Measurements from ENCODE around the gene ERCC5. TPM values are rescaled to one million over a fixed set of nuclear protein-coding genes. Genes with fewer than 3 reads are reported as not detected.

Gene ERCC5
- polyA plus RNA-seq, 1 donor = 66.9 TPM

GRCh38 chr13:102905905-102906771, 60.3 kb downstream of the ERCC5 start:
- H3K4me1 ChIP-seq (ENCODE audit: control insufficient read depth, insufficient read depth, low read length) = peaks cover 22% of the 10 kb centered on the region
- H3K27ac ChIP-seq (ENCODE audit: low read length) = no peak overlapping the region
- no peak overlapping the region for H3K4me3 ChIP-seq (ENCODE audit: low read length)
- no peaks in the 10 kb centered on the region for H3K27me3 ChIP-seq (ENCODE audit: control insufficient read depth, insufficient read depth, low read length)
- no peak for DNase-seq
- WGBS (ENCODE audit: insufficient coverage, low lambda C conversion rate) = no CpG with 5 or more reads among the region's 7 CpGs
- H3K9me3 ChIP-seq (ENCODE audit: control insufficient read depth, low read depth, low read length) = no peaks in the 10 kb centered on the region
- no peaks in the 10 kb centered on the region for H3K36me3 ChIP-seq (ENCODE audit: control insufficient read depth, insufficient read depth, low read length)

DNA sequence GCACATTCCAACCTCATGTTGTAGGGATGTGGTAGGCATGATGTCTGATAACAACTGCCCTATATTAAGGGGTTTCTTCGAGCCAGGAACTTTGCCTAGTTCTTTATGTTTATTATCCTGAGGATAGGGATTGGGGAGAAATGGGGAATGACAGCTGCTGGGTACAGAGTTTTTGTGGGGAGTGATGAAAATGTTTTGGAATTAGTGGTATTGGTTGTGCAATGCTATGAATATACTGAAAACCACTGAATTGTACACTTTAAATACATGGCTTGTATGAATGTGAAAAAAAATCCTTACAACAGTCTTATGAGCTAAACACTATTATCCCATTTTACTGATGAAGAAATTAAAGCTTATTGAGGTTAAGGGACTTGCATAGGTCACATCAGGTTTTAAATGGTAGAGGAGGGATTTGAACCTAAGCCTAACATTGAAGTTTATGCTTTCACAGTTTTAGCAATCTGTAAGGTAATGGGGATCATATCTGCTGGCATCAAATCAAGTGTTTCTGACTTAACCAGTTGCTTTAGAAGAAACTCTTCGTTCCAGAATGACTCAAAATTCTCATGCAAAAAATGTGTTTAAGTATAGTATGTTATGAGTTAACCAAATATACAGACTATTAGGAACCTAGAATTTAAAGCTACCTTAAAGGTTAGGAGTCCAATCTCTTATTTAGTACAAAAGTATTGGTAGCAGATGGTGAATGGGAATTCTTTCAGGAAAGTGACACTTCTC, 61.4 kb downstream of the ERCC5 start:
- Histone ChIP-seq H3K4me1 (ENCODE audit: control insufficient read depth, insufficient read depth, low read length) (peaks cover 15% of the 10 kb centered on the region), H3K27ac (ENCODE audit: low read length) (no peak overlapping the region), H3K36me3 (ENCODE audit: control insufficient read depth, insufficient read depth, low read length) (no peaks in the 10 kb centered on the region), H3K27me3 (ENCODE audit: control insufficient read depth, insufficient read depth, low read length) (no peaks in the 10 kb centered on the region), H3K9me3 (ENCODE audit: control insufficient read depth, low read depth, low read length) (no peaks in the 10 kb centered on the region), H3K4me3 (ENCODE audit: low read length) (no peak overlapping the region)
- no CpG with 5 or more reads among the region's 2 CpGs for WGBS (ENCODE audit: insufficient coverage, low lambda C conversion rate)
- DNase-seq = no peak

- Histone ChIP-seq H3K9me3 (ENCODE audit: control insufficient read depth, low read depth, low read length) (no peaks in the 10 kb centered on the region), H3K27me3 (ENCODE audit: control insufficient read depth, insufficient read depth, low read length) (no peaks in the 10 kb centered on the region), H3K4me3 (ENCODE audit: low read length) (no peak overlapping the region), H3K36me3 (ENCODE audit: control insufficient read depth, insufficient read depth, low read length) (no peaks in the 10 kb centered on the region), H3K4me1 (ENCODE audit: control insufficient read depth, insufficient read depth, low read length) (peaks cover 7% of the 10 kb centered on the region), H3K27ac (ENCODE audit: low read length) (no peak overlapping the region)
- WGBS (ENCODE audit: insufficient coverage, low lambda C conversion rate) = no CpG with 5 or more reads among the region's 4 CpGs
- peak in 1 of 2 donors; percentile 31 for DNase-seq
Measured at GRCh38 chr13:102907886-102908515, 62.2 kb downstream of the ERCC5 start.

DNA sequence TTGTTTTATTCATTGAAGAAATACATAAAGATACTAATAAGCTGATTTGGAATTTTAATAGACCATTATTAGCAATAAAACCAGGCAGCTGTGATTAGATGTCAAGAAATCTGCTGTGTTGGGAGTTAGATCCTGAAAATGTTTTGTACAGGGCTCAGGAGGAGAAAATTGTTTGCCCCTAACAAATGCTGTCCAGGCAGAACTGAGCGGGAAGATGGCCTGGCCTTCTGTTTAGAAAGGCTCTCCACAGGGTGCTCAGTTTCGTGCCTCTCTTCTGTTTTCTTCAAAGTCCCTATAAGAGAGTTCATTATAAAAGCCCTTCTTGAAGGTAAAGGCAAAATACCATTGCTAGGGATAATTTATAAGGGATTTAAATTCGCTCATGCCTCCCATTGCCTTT, 64.1 kb downstream of the ERCC5 start:
- WGBS (ENCODE audit: insufficient coverage, low lambda C conversion rate) = 100% methylated on average over 1 of the region's 3 CpGs
- no peaks in the 10 kb centered on the region for H3K9me3 ChIP-seq (ENCODE audit: control insufficient read depth, low read depth, low read length)
- H3K27ac ChIP-seq (ENCODE audit: low read length) = no peak overlapping the region
- no peak overlapping the region for H3K4me3 ChIP-seq (ENCODE audit: low read length)
- H3K36me3 ChIP-seq (ENCODE audit: control insufficient read depth, insufficient read depth, low read length) = no peaks in the 10 kb centered on the region
- DNase-seq = no peak
- H3K4me1 ChIP-seq (ENCODE audit: control insufficient read depth, insufficient read depth, low read length) = peaks cover 2% of the 10 kb centered on the region
- no peaks in the 10 kb centered on the region for H3K27me3 ChIP-seq (ENCODE audit: control insufficient read depth, insufficient read depth, low read length)

DNA sequence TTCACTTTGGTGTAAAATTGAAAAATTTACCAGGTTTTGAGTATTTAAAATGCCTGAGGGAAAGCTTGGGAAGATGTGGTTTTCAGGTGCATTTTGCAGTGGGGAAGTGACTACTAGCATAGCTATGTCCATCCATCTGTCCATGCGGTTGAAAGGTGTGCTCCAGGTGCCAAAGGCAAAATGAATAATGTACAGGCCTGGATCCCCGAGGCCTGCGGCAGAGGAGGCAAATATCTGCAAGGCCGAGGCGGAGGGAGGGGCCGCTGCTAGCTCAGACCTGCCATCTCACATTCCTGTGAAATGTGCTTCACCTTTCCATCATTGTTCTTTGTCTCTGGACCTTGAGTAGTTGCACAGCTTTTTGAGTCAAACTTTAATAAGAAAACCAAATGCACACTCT, 65.5 kb downstream of the ERCC5 start:
- Histone ChIP-seq H3K9me3 (ENCODE audit: control insufficient read depth, low read depth, low read length) (no peaks in the 10 kb centered on the region), H3K4me1 (ENCODE audit: control insufficient read depth, insufficient read depth, low read length) (peaks cover 2% of the 10 kb centered on the region), H3K27me3 (ENCODE audit: control insufficient read depth, insufficient read depth, low read length) (no peaks in the 10 kb centered on the region), H3K4me3 (ENCODE audit: low read length) (no peak overlapping the region), H3K27ac (ENCODE audit: low read length) (no peak overlapping the region), H3K36me3 (ENCODE audit: control insufficient read depth, insufficient read depth, low read length) (no peaks in the 10 kb centered on the region)
- no peak for DNase-seq
- no CpG with 5 or more reads among the region's 6 CpGs for WGBS (ENCODE audit: insufficient coverage, low lambda C conversion rate)

GRCh38 chr13:102912599-102912998, 66.8 kb downstream of the ERCC5 start:
- 88% methylated on average over 2 of the region's 3 CpGs for WGBS (ENCODE audit: insufficient coverage, low lambda C conversion rate)
- DNase-seq = no peak
- no peak overlapping the region for H3K27ac ChIP-seq (ENCODE audit: low read length)
- peaks cover 2% of the 10 kb centered on the region for H3K4me1 ChIP-seq (ENCODE audit: control insufficient read depth, insufficient read depth, low read length)
- no peaks in the 10 kb centered on the region for H3K36me3 ChIP-seq (ENCODE audit: control insufficient read depth, insufficient read depth, low read length)
- H3K9me3 ChIP-seq (ENCODE audit: control insufficient read depth, low read depth, low read length) = no peaks in the 10 kb centered on the region
- H3K4me3 ChIP-seq (ENCODE audit: low read length) = no peak overlapping the region
- no peaks in the 10 kb centered on the region for H3K27me3 ChIP-seq (ENCODE audit: control insufficient read depth, insufficient read depth, low read length)

DNA sequence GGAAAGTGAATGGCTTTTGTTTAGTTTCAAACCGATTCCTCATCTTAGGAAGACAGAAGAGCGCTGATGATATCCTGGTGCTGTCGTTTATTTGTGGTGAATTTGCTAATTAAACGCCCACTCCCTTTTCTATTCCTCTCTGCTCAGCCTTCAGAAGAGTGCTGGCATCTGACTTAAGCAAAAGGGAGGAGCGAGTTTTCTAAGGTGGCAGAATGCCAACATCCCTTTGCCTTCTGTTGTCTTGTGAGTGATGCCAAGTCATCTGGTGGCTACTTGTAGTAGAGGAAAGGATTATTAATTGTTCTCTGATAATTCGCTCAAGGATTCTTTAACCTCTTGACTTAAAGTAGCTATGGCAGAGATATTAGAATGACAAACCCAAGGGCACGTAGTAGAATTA, 68.1 kb downstream of the ERCC5 start:
- Histone ChIP-seq H3K27ac (ENCODE audit: low read length) (no peak overlapping the region), H3K9me3 (ENCODE audit: control insufficient read depth, low read depth, low read length) (no peaks in the 10 kb centered on the region), H3K4me3 (ENCODE audit: low read length) (no peak overlapping the region), H3K27me3 (ENCODE audit: control insufficient read depth, insufficient read depth, low read length) (no peaks in the 10 kb centered on the region), H3K36me3 (ENCODE audit: control insufficient read depth, insufficient read depth, low read length) (no peaks in the 10 kb centered on the region), H3K4me1 (ENCODE audit: control insufficient read depth, insufficient read depth, low read length) (no peaks in the 10 kb centered on the region)
- DNase-seq = peak in 1 of 2 donors; percentile 5
- WGBS (ENCODE audit: insufficient coverage, low lambda C conversion rate) = no CpG with 5 or more reads among the region's 7 CpGs

GRCh38 chr13:102914339-102914930, 68.6 kb downstream of the ERCC5 start:
- Histone ChIP-seq H3K27me3 (ENCODE audit: control insufficient read depth, insufficient read depth, low read length) (no peaks in the 10 kb centered on the region), H3K4me3 (ENCODE audit: low read length) (no peak overlapping the region), H3K4me1 (ENCODE audit: control insufficient read depth, insufficient read depth, low read length) (no peaks in the 10 kb centered on the region), H3K9me3 (ENCODE audit: control insufficient read depth, low read depth, low read length) (no peaks in the 10 kb centered on the region), H3K36me3 (ENCODE audit: control insufficient read depth, insufficient read depth, low read length) (no peaks in the 10 kb centered on the region), H3K27ac (ENCODE audit: low read length) (no peak overlapping the region)
- DNase-seq = no peak
- WGBS (ENCODE audit: insufficient coverage, low lambda C conversion rate) = 84% methylated on average over 7 of the region's 12 CpGs

- DNase-seq = no peak
- Histone ChIP-seq H3K4me1 (ENCODE audit: control insufficient read depth, insufficient read depth, low read length) (no peaks in the 10 kb centered on the region), H3K36me3 (ENCODE audit: control insufficient read depth, insufficient read depth, low read length) (no peaks in the 10 kb centered on the region), H3K9me3 (ENCODE audit: control insufficient read depth, low read depth, low read length) (no peaks in the 10 kb centered on the region), H3K4me3 (ENCODE audit: low read length) (no peak overlapping the region), H3K27ac (ENCODE audit: low read length) (no peak overlapping the region), H3K27me3 (ENCODE audit: control insufficient read depth, insufficient read depth, low read length) (no peaks in the 10 kb centered on the region)
- WGBS (ENCODE audit: insufficient coverage, low lambda C conversion rate) = 42% methylated on average over 2 of the region's 3 CpGs
Measured at GRCh38 chr13:102915393-102915930, 69.6 kb downstream of the ERCC5 start.

DNA sequence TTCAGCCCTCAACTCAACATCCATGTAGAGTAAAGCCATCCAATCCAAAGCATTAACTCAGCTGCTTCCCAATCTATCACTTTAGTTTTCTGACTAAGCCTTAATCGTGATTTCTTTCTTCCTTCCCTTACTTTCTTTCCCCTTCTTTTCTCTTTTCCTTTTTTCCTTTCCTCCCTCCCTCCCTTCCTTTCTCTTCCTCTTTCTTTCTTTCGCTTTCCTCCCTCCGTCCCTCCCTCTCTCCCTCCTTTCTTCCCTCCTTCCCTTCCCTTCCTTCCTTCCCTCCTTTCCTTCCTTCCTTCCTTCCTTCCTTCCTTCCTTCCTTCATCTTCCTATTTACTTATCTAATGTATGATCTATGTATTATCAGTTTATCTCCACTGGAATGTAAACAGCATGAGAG, 71.2 kb downstream of the ERCC5 start:
- no peaks in the 10 kb centered on the region for H3K4me1 ChIP-seq (ENCODE audit: control insufficient read depth, insufficient read depth, low read length)
- no peaks in the 10 kb centered on the region for H3K9me3 ChIP-seq (ENCODE audit: control insufficient read depth, low read depth, low read length)
- 98% methylated on average over 3 of the region's 3 CpGs for WGBS (ENCODE audit: insufficient coverage, low lambda C conversion rate)
- DNase-seq = no peak
- no peaks in the 10 kb centered on the region for H3K36me3 ChIP-seq (ENCODE audit: control insufficient read depth, insufficient read depth, low read length)
- H3K4me3 ChIP-seq (ENCODE audit: low read length) = no peak overlapping the region
- H3K27me3 ChIP-seq (ENCODE audit: control insufficient read depth, insufficient read depth, low read length) = no peaks in the 10 kb centered on the region
- no peak overlapping the region for H3K27ac ChIP-seq (ENCODE audit: low read length)

Data from large intestine (tissue), 3 donors.